ENCODE measurements around the gene IAH1.
"Not testable (repeated sequence)": the region's sequence is repeated elsewhere in the genome, so short reads cannot be mapped to it uniquely, and the experiment has no call there.

IAH1 gene

DNA sequence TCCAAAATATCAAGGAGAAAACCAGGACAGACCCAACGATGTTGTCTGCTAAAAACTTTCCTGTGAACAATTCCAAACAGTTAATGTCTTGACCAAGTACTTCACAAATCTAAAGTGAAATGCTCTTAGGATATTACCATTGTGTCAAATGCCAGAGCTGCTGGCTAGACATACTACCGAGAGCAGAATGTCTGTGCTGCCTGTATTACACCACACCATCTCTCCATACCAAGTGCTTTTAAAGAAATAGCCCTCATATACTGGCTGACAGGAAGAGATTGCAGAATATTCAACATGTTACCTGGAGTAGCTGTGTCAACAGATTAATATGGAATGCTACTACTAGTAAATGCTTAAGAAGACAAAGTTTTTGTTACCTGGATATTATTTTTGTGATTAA is 18.6 kb downstream of the IAH1 start:
- Histone ChIP-seq H3K9me3 (ENCODE audit: control insufficient read depth in 1 of 2, low read length in 2 of 2) (no peaks in the 10 kb centered on the region), H3K27me3 (ENCODE audit: control insufficient read depth in 1 of 2, insufficient read depth in 2 of 2, low read length in 2 of 2) (no peaks in the 10 kb centered on the region), H3K9ac (ENCODE audit: low read depth in 1 of 2, low read length in 2 of 2) (no peak overlapping the region), H3K36me3 (ENCODE audit: control insufficient read depth in 1 of 2, insufficient read depth in 2 of 2, low read length in 2 of 2) (peaks cover 58 to 88% of the 10 kb centered on the region in 2 donors), H3K4me3 (ENCODE audit: low read depth in 1 of 2, low read length in 2 of 2) (no peak overlapping the region), H3K27ac (ENCODE audit: low read depth, low read length) (no peak overlapping the region), H3K4me1 (ENCODE audit: control insufficient read depth in 1 of 2, insufficient read depth in 2 of 2, low read length in 2 of 2) (no peaks in the 10 kb centered on the region)

DNA sequence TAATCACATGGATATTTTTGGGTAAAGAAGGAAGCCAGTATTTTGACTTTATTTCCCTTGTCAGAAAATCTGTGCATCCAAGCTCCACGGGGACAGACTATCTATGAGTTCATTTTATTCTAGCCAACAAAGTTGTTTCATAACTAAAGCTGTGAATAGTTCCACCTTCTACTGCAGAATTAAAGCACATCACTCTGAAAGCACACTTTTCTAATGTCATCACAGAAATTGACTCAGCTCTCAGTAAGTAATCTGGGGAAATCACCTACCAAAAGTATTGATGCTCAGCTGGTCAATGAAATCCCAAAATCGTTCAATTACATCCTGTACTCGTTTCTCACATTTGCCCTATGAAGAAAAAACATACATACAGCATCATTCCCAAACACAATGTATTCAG is 19.1 kb downstream of the IAH1 start:
- no peak overlapping the region for H3K27ac ChIP-seq (ENCODE audit: low read depth, low read length)
- no peak overlapping the region for H3K9ac ChIP-seq (ENCODE audit: low read depth in 1 of 2, low read length in 2 of 2)
- H3K4me1 ChIP-seq (ENCODE audit: control insufficient read depth in 1 of 2, insufficient read depth in 2 of 2, low read length in 2 of 2), result no peaks in the 10 kb centered on the region
- H3K4me3 ChIP-seq (ENCODE audit: low read depth in 1 of 2, low read length in 2 of 2), result no peak overlapping the region
- H3K36me3 ChIP-seq (ENCODE audit: control insufficient read depth in 1 of 2, insufficient read depth in 2 of 2, low read length in 2 of 2), result peaks cover 59 to 87% of the 10 kb centered on the region in 2 donors
- no peaks in the 10 kb centered on the region for H3K27me3 ChIP-seq (ENCODE audit: control insufficient read depth in 1 of 2, insufficient read depth in 2 of 2, low read length in 2 of 2)
- no peaks in the 10 kb centered on the region for H3K9me3 ChIP-seq (ENCODE audit: control insufficient read depth in 1 of 2, low read length in 2 of 2)

- Histone ChIP-seq H3K4me3 (ENCODE audit: low read depth in 1 of 2, low read length in 2 of 2) (no peak overlapping the region), H3K4me1 (ENCODE audit: control insufficient read depth in 1 of 2, insufficient read depth in 2 of 2, low read length in 2 of 2) (no peaks in the 10 kb centered on the region), H3K27ac (ENCODE audit: low read depth, low read length) (no peak overlapping the region), H3K27me3 (ENCODE audit: control insufficient read depth in 1 of 2, insufficient read depth in 2 of 2, low read length in 2 of 2) (no peaks in the 10 kb centered on the region), H3K36me3 (ENCODE audit: control insufficient read depth in 1 of 2, insufficient read depth in 2 of 2, low read length in 2 of 2) (peaks cover 61 to 86% of the 10 kb centered on the region in 2 donors), H3K9me3 (ENCODE audit: control insufficient read depth in 1 of 2, low read length in 2 of 2) (no peaks in the 10 kb centered on the region), H3K9ac (ENCODE audit: low read depth in 1 of 2, low read length in 2 of 2) (no peak overlapping the region)
Observed at GRCh38 chr2:9494081-9494480, 19.7 kb downstream of the IAH1 start.

GRCh38 chr2:9497017-9497416 is 22.7 kb downstream of the IAH1 start:
- no peaks in the 10 kb centered on the region for H3K9me3 ChIP-seq (ENCODE audit: control insufficient read depth in 1 of 2, low read length in 2 of 2)
- no peak overlapping the region for H3K9ac ChIP-seq (ENCODE audit: low read depth in 1 of 2, low read length in 2 of 2)
- H3K4me1 ChIP-seq (ENCODE audit: control insufficient read depth in 1 of 2, insufficient read depth in 2 of 2, low read length in 2 of 2), result no peaks in the 10 kb centered on the region
- H3K27me3 ChIP-seq (ENCODE audit: control insufficient read depth in 1 of 2, insufficient read depth in 2 of 2, low read length in 2 of 2), result no peaks in the 10 kb centered on the region
- H3K4me3 ChIP-seq (ENCODE audit: low read depth in 1 of 2, low read length in 2 of 2), result no peak overlapping the region
- H3K36me3 ChIP-seq (ENCODE audit: control insufficient read depth in 1 of 2, insufficient read depth in 2 of 2, low read length in 2 of 2), result peaks cover 48 to 74% of the 10 kb centered on the region in 2 donors
- H3K27ac ChIP-seq (ENCODE audit: low read depth, low read length), result no peak overlapping the region

DNA sequence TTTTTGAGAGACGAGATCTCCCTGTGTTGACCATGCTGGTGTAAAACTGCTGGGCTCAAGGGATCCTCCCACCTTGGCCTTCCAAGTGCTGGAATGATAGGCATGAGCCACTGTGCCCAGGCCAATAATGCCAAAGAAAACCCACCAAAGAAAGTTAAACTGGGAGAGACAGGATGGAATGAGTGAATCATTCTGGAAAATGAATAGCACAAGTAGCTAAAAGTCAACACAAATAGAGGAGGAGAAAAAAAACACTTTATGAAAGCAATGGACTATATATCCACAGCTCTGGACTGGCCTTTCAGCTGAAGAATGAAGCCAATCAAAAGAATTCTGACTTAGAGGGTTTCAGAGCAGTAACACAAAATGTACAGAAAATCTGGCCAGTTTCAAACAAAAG is 23.9 kb downstream of the IAH1 start:
- no peak overlapping the region for H3K27ac ChIP-seq (ENCODE audit: low read depth, low read length)
- H3K36me3 ChIP-seq (ENCODE audit: control insufficient read depth in 1 of 2, insufficient read depth in 2 of 2, low read length in 2 of 2), result peaks cover 45 to 69% of the 10 kb centered on the region in 2 donors
- H3K27me3 ChIP-seq (ENCODE audit: control insufficient read depth in 1 of 2, insufficient read depth in 2 of 2, low read length in 2 of 2), result no peaks in the 10 kb centered on the region
- H3K4me1 ChIP-seq (ENCODE audit: control insufficient read depth in 1 of 2, insufficient read depth in 2 of 2, low read length in 2 of 2), result no peaks in the 10 kb centered on the region
- no peak overlapping the region for H3K4me3 ChIP-seq (ENCODE audit: low read depth in 1 of 2, low read length in 2 of 2)
- H3K9ac ChIP-seq (ENCODE audit: low read depth in 1 of 2, low read length in 2 of 2), result no peak overlapping the region
- no peaks in the 10 kb centered on the region for H3K9me3 ChIP-seq (ENCODE audit: control insufficient read depth in 1 of 2, low read length in 2 of 2)

DNA sequence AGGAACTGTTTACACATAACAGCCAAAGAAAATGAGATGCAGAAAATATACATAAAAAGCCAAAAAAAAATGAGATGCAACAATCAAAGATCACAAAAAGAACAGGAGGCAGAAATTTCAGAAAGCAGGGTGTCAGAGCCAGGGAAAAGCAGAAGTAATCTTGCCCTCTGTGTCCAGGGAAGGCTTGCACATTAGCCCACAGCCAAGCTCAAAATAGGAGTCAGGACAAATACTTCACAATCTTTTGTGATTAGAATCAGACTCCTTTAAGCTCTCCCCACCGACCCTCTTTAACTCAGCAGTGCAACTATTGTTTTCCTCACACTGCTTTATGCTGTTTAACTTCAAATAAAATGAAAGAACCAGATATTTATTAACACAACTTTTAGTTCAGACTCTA is 34.6 kb downstream of the IAH1 start:
- Histone ChIP-seq H3K4me3 (ENCODE audit: low read depth in 1 of 2, low read length in 2 of 2) (no peak overlapping the region), H3K9ac (ENCODE audit: low read depth in 1 of 2, low read length in 2 of 2) (no peak overlapping the region), H3K27ac (ENCODE audit: low read depth, low read length) (no peak overlapping the region), H3K4me1 (ENCODE audit: control insufficient read depth in 1 of 2, insufficient read depth in 2 of 2, low read length in 2 of 2) (no peaks in the 10 kb centered on the region), H3K27me3 (ENCODE audit: control insufficient read depth in 1 of 2, insufficient read depth in 2 of 2, low read length in 2 of 2) (no peaks in the 10 kb centered on the region), H3K36me3 (ENCODE audit: control insufficient read depth in 1 of 2, insufficient read depth in 2 of 2, low read length in 2 of 2) (peaks cover 17 to 54% of the 10 kb centered on the region in 2 donors), H3K9me3 (ENCODE audit: control insufficient read depth in 1 of 2, low read length in 2 of 2) (no peaks in the 10 kb centered on the region)

GRCh38 chr2:9513946-9514345 is 39.6 kb downstream of the IAH1 start:
- H3K9ac ChIP-seq (ENCODE audit: low read depth in 1 of 2, low read length in 2 of 2); H3K27me3 ChIP-seq (ENCODE audit: control insufficient read depth in 1 of 2, insufficient read depth in 2 of 2, low read length in 2 of 2); H3K4me3 ChIP-seq (ENCODE audit: low read depth in 1 of 2, low read length in 2 of 2); H3K9me3 ChIP-seq (ENCODE audit: control insufficient read depth in 1 of 2, low read length in 2 of 2); H3K4me1 ChIP-seq (ENCODE audit: control insufficient read depth in 1 of 2, insufficient read depth in 2 of 2, low read length in 2 of 2); H3K27ac ChIP-seq (ENCODE audit: low read depth, low read length): not testable (repeated sequence)
- H3K36me3 ChIP-seq (ENCODE audit: control insufficient read depth in 1 of 2, insufficient read depth in 2 of 2, low read length in 2 of 2), result peaks cover 19 to 48% of the 10 kb centered on the region in 2 donors

DNA sequence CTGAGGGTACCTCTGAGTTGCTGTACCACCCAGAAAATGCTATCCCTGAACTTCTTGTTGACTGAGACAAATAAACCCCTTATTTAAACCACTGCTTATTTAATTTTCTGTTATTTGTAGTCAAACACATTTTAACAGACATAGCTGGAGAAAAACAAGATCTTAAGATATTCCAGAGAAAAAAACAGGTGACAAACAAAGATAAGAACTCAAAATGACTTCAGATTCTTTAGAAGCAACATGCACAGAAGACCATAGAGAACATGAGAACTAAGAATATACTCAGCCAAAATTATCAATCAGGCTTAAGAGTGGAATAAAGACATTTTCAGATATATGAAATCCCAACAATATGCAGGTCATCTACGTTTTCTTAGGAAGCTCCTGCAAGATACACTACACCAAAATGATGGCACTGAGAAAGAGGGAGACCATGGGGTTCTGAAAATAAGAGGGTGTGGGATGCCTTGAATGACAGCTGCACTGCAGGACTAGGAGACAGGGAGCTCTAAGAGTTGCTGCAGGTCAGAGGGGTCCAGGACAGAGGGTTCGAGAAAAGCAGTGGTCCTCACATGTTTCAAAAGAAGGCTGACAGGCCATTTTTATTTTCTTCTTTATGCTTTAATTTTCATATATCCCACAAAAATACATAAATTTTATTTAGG is 42.9 kb downstream of the IAH1 start:
- H3K27me3 ChIP-seq (ENCODE audit: control insufficient read depth in 1 of 2, insufficient read depth in 2 of 2, low read length in 2 of 2), result no peaks in the 10 kb centered on the region
- H3K4me3 ChIP-seq (ENCODE audit: low read depth in 1 of 2, low read length in 2 of 2), result no peak overlapping the region
- H3K36me3 ChIP-seq (ENCODE audit: control insufficient read depth in 1 of 2, insufficient read depth in 2 of 2, low read length in 2 of 2), result peaks cover 38 to 64% of the 10 kb centered on the region in 2 donors
- H3K9me3 ChIP-seq (ENCODE audit: control insufficient read depth in 1 of 2, low read length in 2 of 2), result no peaks in the 10 kb centered on the region
- H3K9ac ChIP-seq (ENCODE audit: low read depth in 1 of 2, low read length in 2 of 2), result no peak overlapping the region
- H3K27ac ChIP-seq (ENCODE audit: low read depth, low read length), result no peak overlapping the region
- H3K4me1 ChIP-seq (ENCODE audit: control insufficient read depth in 1 of 2, insufficient read depth in 2 of 2, low read length in 2 of 2), result no peaks in the 10 kb centered on the region

GRCh38 chr2:9518163-9518562 is 43.8 kb downstream of the IAH1 start:
- no peak overlapping the region for H3K9ac ChIP-seq (ENCODE audit: low read depth in 1 of 2, low read length in 2 of 2)
- no peaks in the 10 kb centered on the region for H3K9me3 ChIP-seq (ENCODE audit: control insufficient read depth in 1 of 2, low read length in 2 of 2)
- H3K27ac ChIP-seq (ENCODE audit: low read depth, low read length), result no peak overlapping the region
- no peaks in the 10 kb centered on the region for H3K27me3 ChIP-seq (ENCODE audit: control insufficient read depth in 1 of 2, insufficient read depth in 2 of 2, low read length in 2 of 2)
- H3K4me3 ChIP-seq (ENCODE audit: low read depth in 1 of 2, low read length in 2 of 2), result no peak overlapping the region
- H3K36me3 ChIP-seq (ENCODE audit: control insufficient read depth in 1 of 2, insufficient read depth in 2 of 2, low read length in 2 of 2), result peaks cover 38 to 60% of the 10 kb centered on the region in 2 donors
- H3K4me1 ChIP-seq (ENCODE audit: control insufficient read depth in 1 of 2, insufficient read depth in 2 of 2, low read length in 2 of 2), result no peaks in the 10 kb centered on the region

DNA sequence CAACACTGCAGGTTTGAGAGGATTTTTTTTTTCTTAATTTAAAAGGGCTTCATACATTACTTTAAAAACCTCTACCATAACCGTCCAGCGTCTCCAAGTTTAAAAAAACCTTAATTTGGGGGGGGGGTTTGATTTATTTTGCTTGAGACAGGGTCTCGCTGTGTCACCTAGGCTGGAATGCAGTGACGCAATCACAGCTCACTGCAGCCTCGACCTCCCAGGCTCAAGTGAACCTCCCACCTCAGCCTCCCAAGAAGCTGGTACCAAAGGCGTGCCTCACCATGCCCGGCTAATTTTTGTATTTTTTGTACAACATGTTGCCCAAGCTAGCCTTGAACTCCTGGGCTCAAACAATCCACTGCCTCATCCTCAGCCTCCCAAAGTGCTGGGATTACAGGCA is 44.4 kb downstream of the IAH1 start:
- Histone ChIP-seq H3K4me3 (ENCODE audit: low read depth in 1 of 2, low read length in 2 of 2) (no peak overlapping the region), H3K9ac (ENCODE audit: low read depth in 1 of 2, low read length in 2 of 2) (no peak overlapping the region), H3K27me3 (ENCODE audit: control insufficient read depth in 1 of 2, insufficient read depth in 2 of 2, low read length in 2 of 2) (no peaks in the 10 kb centered on the region), H3K4me1 (ENCODE audit: control insufficient read depth in 1 of 2, insufficient read depth in 2 of 2, low read length in 2 of 2) (no peaks in the 10 kb centered on the region), H3K36me3 (ENCODE audit: control insufficient read depth in 1 of 2, insufficient read depth in 2 of 2, low read length in 2 of 2) (peaks cover 36 to 55% of the 10 kb centered on the region in 2 donors), H3K9me3 (ENCODE audit: control insufficient read depth in 1 of 2, low read length in 2 of 2) (no peaks in the 10 kb centered on the region), H3K27ac (ENCODE audit: low read depth, low read length) (no peak overlapping the region)

- H3K9me3 ChIP-seq (ENCODE audit: control insufficient read depth in 1 of 2, low read length in 2 of 2), result no peaks in the 10 kb centered on the region
- no peaks in the 10 kb centered on the region for H3K27me3 ChIP-seq (ENCODE audit: control insufficient read depth in 1 of 2, insufficient read depth in 2 of 2, low read length in 2 of 2)
- no peak overlapping the region for H3K4me3 ChIP-seq (ENCODE audit: low read depth in 1 of 2, low read length in 2 of 2)
- no peaks in the 10 kb centered on the region for H3K4me1 ChIP-seq (ENCODE audit: control insufficient read depth in 1 of 2, insufficient read depth in 2 of 2, low read length in 2 of 2)
- peaks cover 36 to 58% of the 10 kb centered on the region in 2 donors for H3K36me3 ChIP-seq (ENCODE audit: control insufficient read depth in 1 of 2, insufficient read depth in 2 of 2, low read length in 2 of 2)
- no peak overlapping the region for H3K9ac ChIP-seq (ENCODE audit: low read depth in 1 of 2, low read length in 2 of 2)
- H3K27ac ChIP-seq (ENCODE audit: low read depth, low read length), result no peak overlapping the region
Observed at GRCh38 chr2:9519250-9519649, 44.9 kb downstream of the IAH1 start.
